ENCODE measurements around the gene OR2M2.

Gene OR2M2

DNA sequence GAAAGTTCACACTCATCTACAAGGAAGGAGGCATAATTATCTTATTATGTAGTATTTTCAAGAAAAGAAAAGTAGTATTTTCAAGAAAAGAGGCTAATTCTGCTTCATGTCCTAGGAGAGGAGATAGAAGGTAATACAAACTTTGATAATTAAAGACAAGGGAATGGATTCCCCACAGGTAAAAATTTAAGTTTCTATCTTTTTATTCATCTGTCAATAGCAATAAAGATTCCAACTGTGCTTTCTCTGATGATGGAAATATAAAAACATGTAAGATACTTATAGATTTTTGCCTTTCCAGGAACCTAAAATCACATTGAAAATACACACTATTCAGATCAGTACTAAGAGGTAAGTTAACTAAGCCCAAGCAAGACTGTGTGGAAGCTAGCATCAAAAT lies at the start of gene OR2M2:
OR2M2 (plus strand) TSS at position 301 of the 400 bp plus-strand sequence. CDS start 5,165 bp downstream, outside the sequence.
- DNase-seq, result no peak

- no peak for DNase-seq
Measured at GRCh38 chr1:248127653-248128052, 47.0 kb upstream of the OR2M2 start.

DNA sequence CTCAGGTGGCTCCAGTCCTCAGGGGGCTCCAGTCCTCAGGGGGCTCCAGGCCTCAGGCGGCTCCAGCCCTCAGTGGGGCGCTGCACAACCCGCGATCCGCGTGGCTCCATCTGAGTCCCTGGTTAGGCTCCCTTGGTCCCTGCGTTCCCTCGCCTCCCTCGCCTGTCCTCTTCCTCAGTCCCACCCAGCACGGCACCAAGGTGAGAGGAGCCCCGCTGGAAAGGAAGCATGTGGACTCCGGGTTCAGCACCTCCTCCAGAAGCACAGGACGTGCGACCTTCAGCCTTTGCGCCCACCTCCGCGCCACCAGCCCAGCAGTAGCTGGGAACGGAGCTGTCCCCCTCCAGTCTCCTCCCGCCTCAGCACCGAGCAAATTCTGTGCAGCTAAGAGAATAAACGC lies 37.8 kb upstream of the OR2M2 start:
- no peak for DNase-seq

DNA sequence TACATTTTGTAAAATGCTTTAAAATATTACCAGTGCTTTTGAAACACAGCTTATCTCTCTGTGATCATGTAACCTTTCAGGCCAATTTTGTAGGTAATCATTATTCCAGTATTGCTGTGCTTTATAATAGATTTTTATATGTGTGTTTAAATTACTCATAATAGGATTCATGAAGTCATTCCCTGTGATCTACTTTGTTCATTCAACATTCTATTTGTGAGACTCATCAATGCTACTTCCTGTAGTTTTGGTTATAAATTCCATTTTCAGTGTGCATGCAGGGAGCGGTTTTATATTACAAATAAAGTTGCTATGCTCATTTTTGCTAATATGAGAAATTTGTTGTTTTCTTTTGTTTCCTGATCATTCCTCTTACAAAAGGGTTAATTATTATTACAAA lies 33.8 kb upstream of the OR2M2 start:
- no peak for DNase-seq

GRCh38 chr1:248143311-248143710 lies 31.3 kb upstream of the OR2M2 start:
- no peak for DNase-seq

- no peak for DNase-seq
Measured at GRCh38 chr1:248144513-248145198, 30.0 kb upstream of the OR2M2 start, which contains the start of gene OR2M5. OR2M5 (plus strand) TSS chr1:248145148; CDS start chr1:248145148, 0 bp downstream.

DNA sequence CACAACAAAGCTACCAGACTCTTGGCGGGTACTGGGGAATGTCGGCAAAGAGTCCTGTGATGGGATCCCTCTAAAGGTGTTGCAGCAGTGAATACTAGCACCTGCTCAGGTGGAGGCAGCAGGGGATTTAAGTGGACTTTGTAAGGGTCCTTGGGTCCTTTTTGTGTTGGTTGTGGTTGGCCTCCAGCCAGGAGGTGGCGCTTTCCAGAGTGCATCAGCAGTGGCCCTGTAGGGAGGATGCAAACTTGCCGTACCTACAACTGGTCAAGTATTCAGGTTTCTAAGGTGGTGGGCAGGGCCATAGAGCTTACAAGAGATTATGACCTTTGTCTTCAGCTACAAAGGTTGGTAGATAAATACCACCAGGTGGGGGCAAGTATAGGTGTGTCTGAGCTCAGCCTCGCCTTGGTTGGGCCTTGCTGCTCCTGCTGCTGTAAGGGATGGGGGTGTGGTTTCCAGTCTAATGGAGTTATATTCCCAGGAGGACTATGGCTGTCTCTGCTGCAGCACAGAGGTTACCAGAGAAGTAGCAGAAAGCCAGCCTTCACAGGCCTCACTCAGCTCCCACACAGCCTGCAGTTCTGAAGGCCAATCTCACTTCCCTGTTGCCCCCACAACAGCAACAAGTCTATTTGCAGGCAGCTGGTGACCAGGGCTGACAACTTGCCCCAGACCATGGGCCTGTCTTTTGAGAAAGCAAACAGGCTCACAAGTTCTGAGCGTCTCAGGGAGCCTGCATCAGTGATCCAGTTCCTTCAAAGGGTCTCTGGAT lies 22.4 kb upstream of the OR2M2 start:
- DNase-seq, result no peak

DNA sequence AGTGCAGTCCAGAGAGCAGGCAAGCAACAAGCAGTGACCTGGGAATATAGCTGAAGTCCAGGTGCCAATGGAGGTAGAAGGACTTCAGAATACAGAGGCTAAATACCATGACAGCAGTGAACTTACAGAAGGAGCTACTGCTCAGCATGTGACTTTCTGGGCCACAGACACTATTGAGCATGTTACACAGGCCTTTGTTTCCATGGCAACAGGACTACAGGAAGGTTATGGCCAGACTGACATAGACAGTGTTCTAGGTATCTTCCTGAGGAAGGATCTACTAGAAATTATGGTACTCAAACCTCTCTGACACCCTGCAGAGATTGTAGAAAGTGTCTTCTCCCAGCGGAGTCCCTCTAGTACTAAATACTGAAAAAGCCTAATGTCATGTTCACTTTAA lies 18.7 kb upstream of the OR2M2 start:
- DNase-seq, result no peak

DNA sequence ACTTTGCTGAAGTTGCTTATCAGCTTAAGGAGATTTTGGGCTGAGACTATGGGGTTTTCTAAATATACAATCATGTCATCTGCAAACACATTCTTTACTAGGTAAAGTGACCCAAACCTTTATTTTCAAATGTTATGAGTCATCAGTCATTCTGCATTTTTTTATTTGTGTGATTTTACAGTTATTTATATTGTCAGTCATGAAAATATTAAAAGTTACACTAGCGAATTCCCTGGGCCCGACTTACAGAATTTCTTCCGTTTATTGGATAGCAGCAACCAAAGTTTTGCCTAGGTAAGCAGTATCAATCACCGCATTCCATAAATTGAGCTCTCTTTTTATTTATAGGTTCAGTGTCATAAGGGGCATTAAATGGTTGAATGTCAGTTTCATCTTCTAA lies 15.9 kb upstream of the OR2M2 start:
- no peak for DNase-seq

DNA sequence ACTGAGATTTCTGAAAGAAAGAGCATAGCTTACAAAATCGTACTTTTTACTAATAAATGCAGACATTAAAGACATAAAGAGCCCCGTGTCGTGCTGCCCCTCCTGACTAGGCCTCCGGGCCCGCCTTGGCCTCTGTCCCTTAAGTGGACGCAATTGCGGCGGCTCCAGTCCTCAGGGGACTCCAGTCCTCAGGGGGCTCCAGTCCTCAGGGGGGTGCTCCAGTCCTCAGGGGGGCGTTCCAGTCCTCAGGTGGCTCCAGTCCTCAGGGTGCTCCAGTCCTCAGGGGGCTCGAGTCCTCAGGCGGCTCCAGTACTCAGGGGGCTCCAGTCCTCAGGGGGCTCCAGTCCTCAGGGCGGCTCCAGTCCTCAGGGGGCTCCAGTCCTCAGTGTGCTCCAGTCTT lies 10.6 kb upstream of the OR2M2 start:
- no peak for DNase-seq

GRCh38 chr1:248165186-248165585 lies 9.4 kb upstream of the OR2M2 start:
- DNase-seq, result no peak

GRCh38 chr1:248183996-248184395 lies 9.4 kb downstream of the OR2M2 start:
- no peak for DNase-seq

GRCh38 chr1:248187363-248187762 lies 12.7 kb downstream of the OR2M2 start:
- DNase-seq, result no peak

DNA sequence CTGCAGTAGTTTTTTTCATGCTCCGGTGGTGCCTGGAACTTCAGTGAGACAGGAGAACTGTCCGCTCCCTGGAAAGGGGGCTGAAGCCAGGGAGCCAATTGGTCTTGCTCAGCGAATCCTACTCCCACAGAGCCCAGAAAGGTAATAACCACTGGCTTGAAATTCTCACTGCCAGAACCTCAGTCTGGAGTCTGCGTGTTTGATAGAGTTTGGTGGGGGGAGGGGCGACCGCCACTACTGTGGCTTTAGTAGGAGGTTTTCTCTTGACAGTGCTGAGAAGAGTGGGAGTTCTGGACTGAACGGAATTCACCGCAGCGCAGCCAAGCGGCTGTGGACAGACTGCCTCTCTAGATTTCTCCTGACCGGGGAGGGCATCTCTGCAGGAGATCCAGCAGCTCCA lies 14.4 kb downstream of the OR2M2 start:
- no peak for DNase-seq

- no peak for DNase-seq
Measured at GRCh38 chr1:248194117-248194516, 19.5 kb downstream of the OR2M2 start.

GRCh38 chr1:248196965-248197364 lies 22.3 kb downstream of the OR2M2 start, which contains the start of gene OR2M3:
OR2M3 (plus strand) TSS chr1:248197265; CDS start chr1:248203068, 5,803 bp downstream.
- DNase-seq, result no peak

DNA sequence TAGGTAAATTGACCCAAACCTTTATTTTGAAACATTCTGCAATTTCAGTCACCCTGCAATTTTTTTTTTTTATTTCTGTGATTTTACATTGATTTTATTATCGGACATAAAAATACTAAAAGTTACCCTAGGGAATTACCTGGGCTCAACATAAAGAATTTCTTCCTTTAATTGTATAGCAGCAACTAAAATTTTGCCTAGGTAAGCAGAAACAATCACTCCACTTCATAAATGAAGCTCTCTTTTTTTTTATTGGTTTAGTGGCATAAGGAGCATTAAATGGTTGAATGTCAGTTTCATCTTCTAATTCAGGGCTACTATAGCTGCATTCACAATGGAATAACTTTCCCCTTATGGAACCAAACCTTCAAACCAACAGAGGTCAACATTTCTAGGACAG lies 41.3 kb downstream of the OR2M2 start:
- DNase-seq, result no peak

DNA sequence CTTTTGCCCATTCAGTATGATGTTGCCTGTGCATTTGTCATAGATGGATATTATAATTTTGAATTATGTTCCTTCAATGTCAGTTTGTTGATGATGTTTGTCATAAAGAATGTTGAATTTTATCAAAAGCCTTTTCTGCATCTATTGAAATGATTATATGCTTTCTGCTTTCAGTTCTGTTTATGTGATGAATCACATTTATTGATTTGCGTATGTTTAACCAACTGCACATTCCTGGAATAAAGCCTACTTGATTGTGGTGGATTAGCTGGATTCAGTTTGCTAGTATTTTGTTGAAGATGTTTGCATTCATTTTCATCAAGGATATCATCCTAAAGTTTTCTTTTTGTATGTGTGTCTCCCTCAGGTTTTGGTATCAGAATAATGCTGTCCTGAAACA lies 50.9 kb downstream of the OR2M2 start:
- DNase-seq, result no peak

GRCh38 chr1:248229360-248229908 lies 54.8 kb downstream of the OR2M2 start:
- DNase-seq, result no peak

Measured in activated effector memory CD4-positive, alpha-beta T cell treated with Interleukin-2 at 50 U/mL for 16 hours (primary cell).